H1 (cell line): ENCODE measurements around the gene IL1RAPL1.

Experiments
- CBX8 ChIP-seq: fragments of 300-800, 300-1000 bp; sonication (generic); IDR thresholded peaks from 2 replicates; pipeline ENCODE4 v1.7.1; 2016; ENCODE audit warnings: low read depth, low read length, borderline replicate concordance
- SIN3A ChIP-seq, 2 experiments: IDR thresholded peaks in 1 of 2; conservative IDR thresholded peaks in 1 of 2; 2 replicates each; pipeline ENCODE4 v1.6.1; 2011 to 2012; ENCODE audit warnings: low read length in 2 of 2, improper control_type of control experiment in 1 of 2, low read depth in 1 of 2, mild to moderate bottlenecking in 1 of 2
- SIX5 ChIP-seq: IDR thresholded peaks from 2 replicates; pipeline ENCODE4 v1.6.1; 2011; ENCODE audit warnings: mild to moderate bottlenecking, low read depth, low read length
- SP1 ChIP-seq: IDR thresholded peaks from 2 replicates; pipeline ENCODE4 v1.6.1; 2011; ENCODE audit warnings: low read depth, low read length
- TF ChIP-seq, protein P1 (sequence below), 3 experiments: IDR thresholded peaks; 1 replicate in 2 of 3; 2 replicates in 1 of 3; pipeline versions ENCODE4 v1.5.1 to v1.6.1; 2011; ENCODE audit warnings: low read length in 3 of 3, mild to moderate bottlenecking in 3 of 3, inconsistent platforms in 2 of 3, low read depth in 1 of 3, moderate library complexity in 1 of 3; ENCODE audit not compliant: insufficient read depth in 1 of 3; ENCODE audit errors: control extremely low read depth in 1 of 3

DNA sequence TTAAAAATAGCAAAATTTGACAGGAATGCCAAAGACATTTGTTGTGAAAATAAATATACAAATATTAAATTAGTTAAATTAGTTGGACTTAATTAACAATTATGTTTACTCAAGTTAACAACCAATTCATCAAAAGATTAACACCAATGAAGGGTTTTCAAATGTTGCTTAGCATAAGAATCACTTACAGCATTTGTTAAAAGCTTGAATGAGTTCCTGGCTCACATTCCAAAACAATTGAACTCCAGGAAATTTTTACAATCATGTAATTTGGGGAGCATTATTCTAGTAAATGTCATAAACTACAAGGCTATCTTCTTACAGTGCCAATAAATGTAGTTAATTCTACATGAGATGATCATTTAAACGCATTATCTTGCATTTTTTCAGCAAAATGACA, 1378.4 kb downstream of the IL1RAPL1 start:
- TF ChIP-seq SP1 (no peak), SIN3A (conservative IDR thresholded peaks at IDR 0.05 in 1 of 2, IDR thresholded peaks at IDR 0.05 in 1 of 2; ENCODE audit: low read depth in 1 of 2, low read length in 2 of 2) (no peak), SIX5 (no peak), CBX8 (no peak)
- TF ChIP-seq, protein P1, sequence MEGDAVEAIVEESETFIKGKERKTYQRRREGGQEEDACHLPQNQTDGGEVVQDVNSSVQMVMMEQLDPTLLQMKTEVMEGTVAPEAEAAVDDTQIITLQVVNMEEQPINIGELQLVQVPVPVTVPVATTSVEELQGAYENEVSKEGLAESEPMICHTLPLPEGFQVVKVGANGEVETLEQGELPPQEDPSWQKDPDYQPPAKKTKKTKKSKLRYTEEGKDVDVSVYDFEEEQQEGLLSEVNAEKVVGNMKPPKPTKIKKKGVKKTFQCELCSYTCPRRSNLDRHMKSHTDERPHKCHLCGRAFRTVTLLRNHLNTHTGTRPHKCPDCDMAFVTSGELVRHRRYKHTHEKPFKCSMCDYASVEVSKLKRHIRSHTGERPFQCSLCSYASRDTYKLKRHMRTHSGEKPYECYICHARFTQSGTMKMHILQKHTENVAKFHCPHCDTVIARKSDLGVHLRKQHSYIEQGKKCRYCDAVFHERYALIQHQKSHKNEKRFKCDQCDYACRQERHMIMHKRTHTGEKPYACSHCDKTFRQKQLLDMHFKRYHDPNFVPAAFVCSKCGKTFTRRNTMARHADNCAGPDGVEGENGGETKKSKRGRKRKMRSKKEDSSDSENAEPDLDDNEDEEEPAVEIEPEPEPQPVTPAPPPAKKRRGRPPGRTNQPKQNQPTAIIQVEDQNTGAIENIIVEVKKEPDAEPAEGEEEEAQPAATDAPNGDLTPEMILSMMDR (IDR thresholded peaks at IDR 0.05; ENCODE audit: control extremely low read depth in 1 of 3, insufficient read depth in 1 of 3, low read depth in 1 of 3, low read length in 3 of 3), result no peak
